ELF-1 (cell line): ENCODE results near the gene IQCH.

Experiments used
- DNase-seq: peaks from one replicate; pipeline ENCODE4 v3.0.0-alpha.2; 2016; ENCODE audit warnings: low read depth, low spot score

The IQCH gene

GRCh38 chr15:67254238-67255175, at the start of gene IQCH, which contains the start of gene AAGAB:
IQCH (plus strand) TSS chr15:67254786; CDS start chr15:67254897, 111 bp downstream.
AAGAB (minus strand) TSS chr15:67254661; CDS start chr15:67254631, 30 bp downstream.
- DNase-seq: peak; percentile 99

DNA sequence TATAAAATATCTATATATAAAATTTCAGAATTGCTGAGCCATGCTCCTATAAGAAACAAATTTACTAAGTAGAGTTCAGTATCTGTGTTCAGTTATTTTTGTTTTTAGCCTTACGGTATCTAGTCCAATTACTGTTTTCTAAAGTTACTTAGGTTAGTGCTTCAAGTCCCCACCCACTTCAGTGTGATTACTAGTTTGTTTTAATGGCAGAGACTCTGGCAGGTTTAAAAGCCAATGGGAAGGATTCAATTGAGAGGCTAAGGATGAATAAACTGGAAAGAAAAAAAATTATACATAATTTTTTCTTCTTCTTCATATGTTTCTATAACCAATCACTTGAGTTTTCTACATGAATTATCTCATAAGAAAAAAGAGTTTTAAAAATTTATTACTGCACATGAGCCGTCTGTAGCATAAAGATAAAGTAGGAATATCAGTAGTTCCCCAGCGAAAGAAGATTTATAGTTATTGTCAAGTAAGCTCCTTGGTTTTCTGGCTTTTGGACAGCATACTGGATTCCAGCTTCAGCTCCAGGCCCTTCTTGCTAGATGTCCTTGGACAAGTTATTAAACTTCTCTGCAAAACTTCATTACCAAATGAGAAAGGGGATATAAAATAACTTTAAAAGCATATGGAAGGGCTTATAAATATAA, 46.9 kb upstream of the IQCH start:
- no peak for DNase-seq

DNA sequence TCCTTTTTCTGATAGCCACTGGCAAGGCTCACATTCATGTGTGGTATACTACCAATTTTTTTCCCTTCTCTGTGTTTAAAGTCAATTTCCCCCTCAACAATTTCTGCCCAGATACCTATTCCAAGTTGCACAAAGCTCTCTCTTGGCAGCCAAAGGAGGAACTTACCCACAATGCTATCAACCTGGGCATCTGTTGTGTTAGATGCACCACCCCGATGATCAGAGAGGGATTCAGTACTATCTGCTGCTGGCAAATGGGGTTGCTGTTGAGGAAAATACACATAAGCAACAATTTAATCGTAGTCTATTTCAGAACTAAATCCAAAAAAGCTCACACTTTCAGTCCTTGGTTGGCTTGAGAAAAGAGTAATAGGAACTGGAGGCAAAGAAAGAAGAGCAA, 46.2 kb upstream of the IQCH start:
- no peak for DNase-seq

GRCh38 chr15:67210555-67211168, 43.9 kb upstream of the IQCH start:
- no peak for DNase-seq

- no peak for DNase-seq
These were observed 41.8 kb upstream of the IQCH start for GRCh38 chr15:67212684-67213367.

DNA sequence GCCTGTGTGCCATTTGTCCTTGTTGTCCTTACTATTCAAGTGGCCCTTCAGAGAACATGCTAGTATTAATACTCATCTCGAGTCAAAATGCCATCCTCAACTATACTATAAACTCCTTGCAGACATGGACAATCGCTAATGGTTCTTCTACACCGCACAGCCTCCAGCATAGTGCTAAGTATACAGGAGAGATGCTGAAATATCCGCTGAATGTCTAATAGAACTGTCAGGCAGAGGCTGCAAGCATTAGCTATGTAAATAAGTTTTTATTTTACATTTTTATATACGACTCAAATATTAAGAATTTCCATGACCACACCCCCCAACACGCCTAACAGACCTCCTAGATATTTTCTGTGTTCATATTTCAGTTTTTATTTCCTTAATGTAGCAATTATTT, 39.5 kb upstream of the IQCH start:
- DNase-seq: no peak

DNA sequence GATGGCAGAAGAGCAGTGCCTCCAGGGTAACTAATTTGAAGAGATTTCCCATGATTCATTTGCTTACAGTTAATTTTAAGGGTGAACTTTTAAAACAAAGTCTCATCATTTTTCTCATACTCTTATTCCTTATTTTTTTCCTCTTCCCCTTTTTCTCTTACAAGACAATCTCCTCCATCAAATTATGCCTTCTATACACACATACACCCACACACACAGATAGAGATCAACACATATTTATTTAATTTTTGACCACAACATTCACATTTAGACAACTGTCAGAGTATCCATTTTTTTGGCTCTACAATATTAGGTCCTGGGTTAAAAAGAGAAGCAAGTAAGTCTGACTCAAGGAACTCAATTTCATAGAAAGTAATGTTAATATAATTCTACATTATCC, 37.7 kb upstream of the IQCH start:
- no peak for DNase-seq

- DNase-seq: no peak
These were observed 36.2 kb upstream of the IQCH start for GRCh38 chr15:67218428-67218827.

GRCh38 chr15:67219288-67219687, 35.3 kb upstream of the IQCH start:
- no peak for DNase-seq

- DNase-seq: no peak
These were observed 29.7 kb upstream of the IQCH start for GRCh38 chr15:67224889-67225288.

GRCh38 chr15:67225336-67225735, 29.2 kb upstream of the IQCH start:
- no peak for DNase-seq

- DNase-seq: no peak
These were observed 27.2 kb upstream of the IQCH start for GRCh38 chr15:67227431-67227830.

DNA sequence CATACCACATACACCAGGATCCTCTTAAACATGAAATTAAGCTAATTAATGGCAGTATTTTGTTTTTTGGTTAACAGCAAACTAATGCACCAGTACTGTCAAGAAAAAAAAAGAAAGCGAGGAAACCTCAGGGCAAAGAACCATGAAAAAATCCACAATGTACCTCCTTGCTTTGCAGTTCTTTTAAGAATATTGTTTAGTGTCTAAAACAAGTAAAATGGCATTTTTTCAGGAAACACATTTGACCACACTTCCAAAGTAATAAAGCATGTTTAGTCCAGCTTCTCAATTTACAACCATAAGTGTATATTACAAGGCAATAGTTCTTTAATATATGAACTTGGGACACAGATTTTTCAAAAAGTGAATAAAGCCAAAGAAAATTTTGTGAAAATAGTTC, 26.7 kb upstream of the IQCH start:
- no peak for DNase-seq

DNA sequence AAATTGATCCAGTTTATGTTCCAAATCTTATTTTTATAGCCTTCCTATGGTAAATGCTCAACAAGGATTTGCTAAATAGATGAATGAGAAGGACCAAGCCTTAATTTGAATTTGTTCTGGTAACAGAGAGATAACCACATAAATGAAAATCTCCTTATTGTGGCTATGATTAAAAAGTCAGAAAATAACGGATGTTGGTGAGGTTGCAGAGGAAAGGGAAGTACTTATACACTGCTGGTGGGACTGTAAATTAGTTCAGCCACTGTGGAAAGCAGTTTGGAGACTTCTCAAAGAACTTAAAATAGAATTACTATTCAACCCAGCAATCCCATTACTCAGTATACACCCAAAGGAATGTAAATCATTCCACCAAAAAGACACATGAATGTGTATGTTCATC, 26.3 kb upstream of the IQCH start:
- no peak for DNase-seq

DNA sequence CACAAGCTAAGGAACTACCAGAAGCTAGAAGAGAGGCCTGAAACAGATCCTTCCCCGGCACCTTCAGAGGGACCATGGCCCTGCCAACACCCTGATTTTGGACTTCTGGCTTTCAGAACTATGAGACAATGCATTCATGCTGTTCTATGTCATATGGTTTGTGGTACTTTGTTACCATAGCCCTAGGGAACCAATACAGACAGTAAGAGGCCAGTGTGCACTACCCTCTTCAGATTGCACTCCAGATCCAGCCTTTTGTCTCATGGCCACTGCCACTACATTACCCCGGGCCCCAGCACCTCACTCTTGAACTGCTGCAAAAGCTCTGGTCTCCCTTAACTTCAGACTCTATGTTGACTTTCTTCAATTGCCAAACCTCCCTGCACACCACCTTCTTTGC, 24.1 kb upstream of the IQCH start:
- no peak for DNase-seq

DNA sequence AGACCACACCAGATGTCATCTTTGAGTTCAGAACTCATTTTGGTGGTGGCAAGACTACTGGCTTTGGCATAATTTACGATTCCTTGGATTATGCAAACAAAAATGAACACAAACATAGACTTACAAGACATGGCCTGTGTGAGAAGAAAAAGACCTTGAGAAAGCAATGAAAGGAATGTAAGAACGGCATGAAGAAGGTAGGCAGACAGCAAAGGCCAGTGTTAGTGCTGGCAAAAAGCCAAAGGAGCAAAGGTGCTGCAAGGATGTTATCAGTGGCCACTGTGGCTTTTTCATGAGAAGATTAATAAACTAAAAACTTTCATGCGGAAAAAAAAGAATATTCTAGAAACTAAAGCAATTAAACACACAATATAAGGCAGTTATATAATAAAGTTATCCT, 22.0 kb upstream of the IQCH start:
- DNase-seq: no peak

- no peak for DNase-seq
These were observed 14.1 kb upstream of the IQCH start for GRCh38 chr15:67240235-67241131.

- peak; percentile 11 for DNase-seq
These were observed 13.3 kb upstream of the IQCH start for GRCh38 chr15:67241132-67241855.

GRCh38 chr15:67242708-67243111, 11.9 kb upstream of the IQCH start:
- DNase-seq: no peak

- no peak for DNase-seq
These were observed 9.6 kb upstream of the IQCH start for GRCh38 chr15:67244971-67245478.
